GM12878 (cell line): ENCODE results near the gene CD33. TPM values are rescaled to one million over a fixed set of nuclear protein-coding genes. Genes with fewer than 3 reads are reported as not detected.

Source experiments
- ATAC-seq: fragments of 200-7000 bp; cut with Tn5 transposase; 3 replicates; pipeline ENCODE4 v1.9.1; 2020; ENCODE audit warnings: mild to moderate bottlenecking, moderate library complexity
- BruUV-seq: library from RNA; stranded (reverse); fragments of 400-500 nt; replicated peaks from 2 replicates; lab custom pipeline; 2021; lab: Mats Ljungman, UMichigan
- CTCF ChIA-PET: fragments of 300-600 bp; sonication (Branson Sonifier 250); formaldehyde crosslinking; extraction: SDS; loops from one replicate; lab custom pipeline; 2021; ENCODE audit warnings: inconsistent platforms; lab: Yijun Ruan, JAX
- POLR2A ChIA-PET: fragments of 350-600 bp; formaldehyde crosslinking; extraction: SDS; loops from one replicate; lab custom pipeline; 2021; ENCODE audit warnings: inconsistent platforms; lab: Charles Lee
- RAD21 ChIA-PET: fragments of 300-600 bp; sonication (Branson Sonifier 250); formaldehyde crosslinking; loops from one replicate; lab custom pipeline; 2023; ENCODE audit warnings: antibody characterized with exemption; ENCODE audit not compliant: unreplicated experiment; lab: Charles Lee
- SMC1A ChIA-PET: fragments of 300-600 bp; sonication (Branson Sonifier 250); formaldehyde crosslinking; loops from one replicate; lab custom pipeline; 2023; ENCODE audit not compliant: unreplicated experiment, uncharacterized antibody; lab: Charles Lee
- DNase-seq: peaks from one replicate; pipeline ENCODE4 v3.0.0-alpha.2; 2011; ENCODE audit warnings: low read depth, low spot score
- FAIRE-seq: peaks from 3 replicates; lab custom pipeline; 2011; peaks lifted over from hg19 to GRCh38; lab: Jason Lieb, UNC
- H2AFZ ChIP-seq: 2 replicates; pipeline ENCODE4 v1.6.0; 2011; ENCODE audit warnings: low read depth, low read length, control low read depth; ENCODE audit not compliant: control insufficient read depth
- H3K27ac ChIP-seq: 2 replicates; pipeline ENCODE4 v1.5.1; 2011; ENCODE audit warnings: control low read depth; ENCODE audit not compliant: control insufficient read depth, insufficient read depth
- H3K27me3 ChIP-seq, 2 experiments: replicated peaks in 1 of 2; 2 replicates each; pipeline versions ENCODE4 v1.6.0 to v1.6.1; 2011; ENCODE audit warnings: low read length in 1 of 2; ENCODE audit not compliant: control insufficient read depth in 2 of 2, insufficient read depth in 2 of 2
- H3K36me3 ChIP-seq, 2 experiments: 2 replicates each; pipeline ENCODE4 v1.5.1; 2011; ENCODE audit warnings: low read length in 1 of 2; ENCODE audit not compliant: control insufficient read depth in 2 of 2, insufficient read depth in 2 of 2
- H3K4me1 ChIP-seq: 2 replicates; pipeline ENCODE4 v1.6.1; 2011; ENCODE audit warnings: mild to moderate bottlenecking, low read length, moderate library complexity, mixed read lengths; ENCODE audit not compliant: control insufficient read depth, insufficient read depth
- H3K4me2 ChIP-seq: 2 replicates; pipeline ENCODE4 v1.6.0; 2011; ENCODE audit warnings: control low read depth; ENCODE audit not compliant: control insufficient read depth, insufficient read depth
- H3K4me3 ChIP-seq: fragments of 200-600 bp; sonication (generic); 2 replicates; pipeline ENCODE4 v1.5.1; 2016
- H3K79me2 ChIP-seq: 2 replicates; pipeline ENCODE4 v1.6.0; 2011; ENCODE audit warnings: low read length; ENCODE audit not compliant: control insufficient read depth, insufficient read depth
- H3K9ac ChIP-seq: 2 replicates; pipeline ENCODE4 v1.8.0; 2011; ENCODE audit warnings: low read length, control low read depth, mixed read lengths; ENCODE audit not compliant: control insufficient read depth, insufficient read depth
- H3K9me3 ChIP-seq: replicated peaks from 3 replicates; pipeline ENCODE4 v1.5.1; 2011; ENCODE audit warnings: mild to moderate bottlenecking, low read length; ENCODE audit not compliant: control insufficient read depth, insufficient read depth
- H4K20me1 ChIP-seq: 2 replicates; pipeline ENCODE4 v1.6.0; 2011; ENCODE audit not compliant: control insufficient read depth, insufficient read depth
- ATF7 ChIP-seq: fragments of 450-650 bp; IDR thresholded peaks from 2 replicates; pipeline ENCODE4 v1.6.1; 2016; ENCODE audit warnings: low read depth, mild to moderate bottlenecking
- BCL3 ChIP-seq: IDR thresholded peaks from 2 replicates; pipeline ENCODE4 v1.6.1; 2011; ENCODE audit warnings: borderline replicate concordance, low read depth, mild to moderate bottlenecking, moderate library complexity, low read length; ENCODE audit not compliant: insufficient read depth, poor library complexity, severe bottlenecking
- BHLHE40 ChIP-seq, 2 experiments: fragments of 450-650 bp in 1 of 2; IDR thresholded peaks; 2 replicates each; pipeline ENCODE4 v1.6.1; 2011 to 2017; ENCODE audit warnings: low read depth in 2 of 2, borderline replicate concordance in 1 of 2, improper control_type of control experiment in 1 of 2, low read length in 1 of 2, mild to moderate bottlenecking in 1 of 2
- CEBPZ ChIP-seq: fragments of 150-350 bp; IDR thresholded peaks from 2 replicates; pipeline ENCODE4 v1.6.1; 2016; ENCODE audit warnings: low read depth, low read length
- NR2F1 ChIP-seq: fragments of 450-650 bp; conservative IDR thresholded peaks from 2 replicates; pipeline ENCODE4 v1.6.1; 2017; ENCODE audit warnings: mild to moderate bottlenecking
- WGBS: methylation state at CpG from one replicate; pipeline ENCODE4 v1.1.6; 2016; ENCODE audit warnings: low lambda C conversion rate; ENCODE audit not compliant: insufficient replicate concordance, insufficient coverage; ENCODE audit errors: missing lambda C conversion rate; 5-methylcytosine and 5-hydroxymethylcytosine counted together
- in situ Hi-C: fragments of 300-500 bp; cut with MboI; formaldehyde crosslinking; loops from 9 replicates; pipeline ENCODE4 v1.14.3; 2018; ENCODE audit warnings: mixed read lengths
- intact Hi-C: fragments of 100-400 bp; cut with micrococcal nuclease; formaldehyde crosslinking; loops from one replicate; pipeline ENCODE4 v1.14.2; 2022; ENCODE audit not compliant: unreplicated experiment
- polyA plus RNA-seq, 11 experiments: library from polyadenylated mRNA; depleted of rRNA in 4 of 11; unstranded in 6 of 11; stranded (reverse) in 5 of 11; fragments of >200 nt; fragmentation: Nextera tagmentation in 4 of 11; fragmentation: Illumina TruSeq in 1 of 11; extraction: Ambion mirVana in 4 of 11; extraction: Trizol in 1 of 11; gene quantifications; 1 replicate in 1 of 11; 2 replicates in 10 of 11; pipeline versions ENCODE4 v1.2.1 to v1.2.3, GENCODE V29; 2011 to 2016; ENCODE audit warnings: inconsistent platforms in 2 of 11, missing spikeins in 2 of 11, low read depth in 1 of 11
- total RNA-seq, 4 experiments: library from RNA; depleted of rRNA in 3 of 4; stranded (reverse); fragments of >200 nt in 3 of 4; fragmentation: Illumina TruSeq in 1 of 4; extraction: Trizol in 1 of 4; gene quantifications; 2 replicates each; pipeline versions ENCODE4 v1.2.1 to v1.2.3, GENCODE V29; 2013 to 2021

CD33 gene
- total and polyA plus RNA-seq, 10 of the 15 experiments (the other 5 are each of a cell fraction or from before 2014, with no cell fraction given), result 0.29 to 17.9 (median 0.72) TPM; not detected in 1

- 18% methylated on average over 21 of the region's 21 CpGs for WGBS
- in situ Hi-C loops, result no loop called here
- ChIA-PET RAD21 (no interaction called here), POLR2A (no interaction called here), CTCF (interaction anchor here (1.5 to 1.6 kb wide), 2 partner anchors 65 kb away, joined by 3 to 4 read pairs; no protein-coding TSS in a partner anchor), SMC1A (no interaction called here)
- Histone ChIP-seq H3K9me3 (no peaks in the 10 kb centered on the region; the same call in 2 of the 3 replicates), H2AFZ (no peak overlapping the region), H4K20me1 (no peaks in the 10 kb centered on the region), H3K4me2 (peak overlapping the region; percentile 35), H3K27ac (no peak overlapping the region), H3K27me3 (peaks cover 0 to 4% of the 10 kb centered on the region in 2 experiments; a peak in 1 of 4 replicates), H3K4me3 (no peak overlapping the region), H3K4me1 (no peaks in the 10 kb centered on the region), H3K9ac (no peak overlapping the region), H3K79me2 (no peaks in the 10 kb centered on the region), H3K36me3 (no peaks in the 10 kb centered on the region)
- TF ChIP-seq ATF7 (peak; percentile 19; the same call in 1 of the 2 replicates), BCL3 (peak; percentile 40), BHLHE40 (IDR thresholded peaks at IDR 0.05; ENCODE audit: borderline replicate concordance in 1 of 2, low read depth in 2 of 2, low read length in 1 of 2) (peak; percentile 30 to 71; a peak in 3 of 4 replicates), CEBPZ (no peak), NR2F1 (0 out of 2 replicates have a peak, but pooled peaks have one; percentile 19)
- intact Hi-C loops, result no loop called here
- ATAC-seq (peak; percentile 84), DNase-seq (peak; percentile 30), FAIRE-seq (peak; percentile 92)
- BruUV-seq, result no TSS peak
Observed at GRCh38 chr19:51194527-51195315, 30.2 kb upstream of the CD33 start.
